ENCODE measurements around the gene ZNF701. TPM values are rescaled to one million over a fixed set of nuclear protein-coding genes. Genes with fewer than 3 reads are reported as not detected.

Gene ZNF701
- total RNA-seq, 1 experiment from 2014 or later: 24.4 TPM

- H4K20me1 ChIP-seq (ENCODE audit: control insufficient read depth, insufficient read depth, insufficient read length): no peaks in the 10 kb centered on the region
- H2BK12ac ChIP-seq (ENCODE audit: insufficient read length, low read depth, low read length): no peak overlapping the region
- H3K4me1 ChIP-seq (ENCODE audit: insufficient read depth, low read length): no peaks in the 10 kb centered on the region
- no peak overlapping the region for H4K91ac ChIP-seq (ENCODE audit: insufficient read length, low read depth, low read length)
- Mint-ChIP-seq H3K27ac (no peak overlapping the region), H3K4me1 (0 out of 4 replicates have a peak, but pooled peaks cover 2 to 3% of the 10 kb centered on the region in 2 experiments), H3K4me3 (no peak overlapping the region; a peak in 1 of 5 replicates), H3K27me3 (ENCODE audit: low read depth) (no peaks in the 10 kb centered on the region), H3K36me3 (ENCODE audit: insufficient read depth in 1 of 3, low read depth in 3 of 3) (peaks cover 46 to 76% (median 68%) of the 10 kb centered on the region in 3 experiments), H3K9me3 (peaks cover 4 to 9% of the 10 kb centered on the region in 2 experiments; a peak in 4 of 5 replicates)
- no CpG with 5 or more reads among the region's 6 CpGs for WGBS (ENCODE audit: extremely low coverage, insufficient read length, low lambda C conversion rate)
- no peaks in the 10 kb centered on the region for H3K9me3 ChIP-seq (ENCODE audit: control insufficient read depth, low read depth, low read length)
- no peak overlapping the region for H4K8ac ChIP-seq (replicated peaks; ENCODE audit: insufficient read length, low read depth, low read length)
- no peak overlapping the region for H3K56ac ChIP-seq (ENCODE audit: insufficient read length, low read depth, low read length)
- no peak overlapping the region for H3K27ac ChIP-seq (ENCODE audit: insufficient read length, low read depth, low read length)
- H3K79me1 ChIP-seq (ENCODE audit: insufficient read depth, low read depth, low read length, poor library complexity, severe bottlenecking): no peaks in the 10 kb centered on the region
- H2AK5ac ChIP-seq (ENCODE audit: insufficient read length, low read length): no peak overlapping the region
- H2BK5ac ChIP-seq (ENCODE audit: insufficient read length, low read length): no peak overlapping the region
- no peak overlapping the region for H2BK120ac ChIP-seq (ENCODE audit: low read depth, low read length, poor library complexity, severe bottlenecking)
- no peaks in the 10 kb centered on the region for H3K27me3 ChIP-seq (ENCODE audit: insufficient read depth, low read length)
- no peaks in the 10 kb centered on the region for H3K23me2 ChIP-seq (ENCODE audit: insufficient read length, low read depth, low read length, poor library complexity, severe bottlenecking)
- H2BK20ac ChIP-seq (ENCODE audit: low read depth, low read length, poor library complexity, severe bottlenecking): no peak overlapping the region
- H2BK15ac ChIP-seq (ENCODE audit: low read depth, low read length): no peak overlapping the region
- no peak overlapping the region for H3T11ph ChIP-seq (ENCODE audit: low read length)
- H3K79me2 ChIP-seq (ENCODE audit: insufficient read depth, low read length): no peaks in the 10 kb centered on the region
- H3K4ac ChIP-seq (ENCODE audit: low read depth, low read length): no peak overlapping the region
- no peak overlapping the region for H3K9ac ChIP-seq (ENCODE audit: extremely low read depth, insufficient read length, low read length)
- TF ChIP-seq CTCF (conservative IDR thresholded peaks at IDR 0.05): no peak
- DNase-seq: no peak
- H3K4me2 ChIP-seq (ENCODE audit: insufficient read depth, insufficient read length, low read length): no peak overlapping the region
- no peak overlapping the region for H3K18ac ChIP-seq (ENCODE audit: insufficient read length, low read depth, low read length)
- H2AFZ ChIP-seq (ENCODE audit: low read length): no peak overlapping the region
- H4K5ac ChIP-seq (ENCODE audit: insufficient read length, low read depth, low read length): no peak overlapping the region
- no peak overlapping the region for H3K14ac ChIP-seq (ENCODE audit: insufficient read depth, low read length)
- H3K23ac ChIP-seq (ENCODE audit: insufficient read length, low read depth, low read length): no peak overlapping the region
These were observed 15.5 kb downstream of the ZNF701 start for GRCh38 chr19:52585604-52586003.
